Testis (tissue), 2 donors: Measurements from ENCODE around the gene DALRD3.

Experiments used
- CTCF ChIP-seq, 3 experiments: fragments of 450-650 bp in 2 of 3; fragments of 200-600 bp in 1 of 3; sonication (generic) in 1 of 3; IDR thresholded peaks; one replicate each; pipeline ENCODE4 v1.5.1; 2016 to 2019; ENCODE audit warnings: antibody characterized with exemption in 3 of 3, mild to moderate bottlenecking in 2 of 3, moderate library complexity in 1 of 3
- POLR2A ChIP-seq: fragments of 450-650 bp; IDR thresholded peaks from one replicate; pipeline ENCODE4 v1.6.1; 2017; ENCODE audit warnings: antibody characterized with exemption, mild to moderate bottlenecking, moderate library complexity

DNA sequence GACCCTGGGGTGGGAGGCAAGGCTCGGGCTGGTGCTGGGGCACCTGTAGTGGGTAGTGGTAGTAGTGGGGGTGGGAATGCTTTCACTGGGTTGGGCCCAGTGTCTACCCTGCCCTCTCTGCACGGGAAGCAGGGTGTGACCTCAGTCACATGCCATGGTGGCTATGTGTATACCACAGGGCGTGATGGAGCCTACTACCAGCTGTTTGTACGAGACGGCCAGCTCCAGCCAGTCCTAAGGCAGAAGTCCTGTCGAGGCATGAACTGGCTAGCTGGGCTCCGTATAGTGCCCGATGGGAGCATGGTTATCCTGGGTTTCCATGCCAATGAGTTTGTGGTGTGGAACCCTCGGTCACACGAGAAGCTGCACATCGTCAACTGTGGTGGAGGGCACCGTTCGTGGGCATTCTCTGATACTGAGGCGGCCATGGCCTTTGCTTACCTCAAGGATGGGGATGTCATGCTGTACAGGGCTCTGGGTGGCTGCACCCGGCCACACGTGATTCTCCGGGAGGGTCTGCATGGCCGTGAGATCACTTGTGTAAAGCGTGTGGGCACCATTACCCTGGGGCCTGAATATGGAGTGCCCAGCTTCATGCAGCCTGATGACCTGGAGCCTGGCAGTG is 5.2 kb downstream of the DALRD3 start:
- TF ChIP-seq CTCF (IDR thresholded peaks at IDR 0.05) (no peak), POLR2A (no peak)
